WTC11 (cell line): ENCODE data around the gene NCKAP5. TPM values are rescaled to one million over a fixed set of nuclear protein-coding genes. Genes with fewer than 3 reads are reported as not detected.

Experiments
- ATAC-seq: fragments of 200-7000 bp; cut with Tn5 transposase; 2 replicates; pipeline ENCODE4 v1.10.0; 2021; ENCODE audit warnings: mild to moderate bottlenecking, moderate library complexity
- CTCF ChIA-PET: fragments of 300-600 bp; sonication (Branson Sonifier 250); formaldehyde crosslinking; loops from one replicate; lab custom pipeline; 2021; ENCODE audit warnings: antibody characterized with exemption; lab: Charles Lee
- POLR2A ChIA-PET: fragments of 350-600 bp; sonication (Branson Sonifier 250); formaldehyde crosslinking; loops from one replicate; lab custom pipeline; 2021; ENCODE audit warnings: antibody characterized with exemption; lab: Charles Lee
- DNase-seq: peaks from one replicate; pipeline ENCODE4 v3.0.0; 2021; ENCODE audit warnings: low spot score
- H3K27ac Mint-ChIP-seq: 2 replicates; pipeline ENCODE4 v1.8.0; 2021; ENCODE audit warnings: mixed read lengths
- H3K27me3 Mint-ChIP-seq: 2 replicates; pipeline ENCODE4 v1.8.0; 2021; ENCODE audit warnings: low read depth, mild to moderate bottlenecking, moderate library complexity, mixed read lengths
- H3K36me3 Mint-ChIP-seq: 2 replicates; pipeline ENCODE4 v1.8.0; 2021; ENCODE audit warnings: mixed read lengths
- H3K4me1 Mint-ChIP-seq: 2 replicates; pipeline ENCODE4 v1.8.0; 2022; ENCODE audit warnings: mixed read lengths
- H3K4me3 Mint-ChIP-seq: 2 replicates; pipeline ENCODE4 v1.8.0; 2021; ENCODE audit warnings: mild to moderate bottlenecking, moderate library complexity, mixed read lengths
- H3K9me3 Mint-ChIP-seq: 2 replicates; pipeline ENCODE4 v1.8.0; 2021; ENCODE audit warnings: mixed read lengths
- KAT7 ChIP-seq: sonication (generic); formaldehyde crosslinking; IDR thresholded peaks from 2 replicates; pipeline ENCODE4 v1.8.1; 2023; ENCODE audit warnings: missing genetic modification reagents, mild to moderate bottlenecking, borderline replicate concordance
- MLX ChIP-seq: sonication (generic); formaldehyde crosslinking; IDR thresholded peaks from 2 replicates; pipeline ENCODE4 v1.8.1; 2023; ENCODE audit warnings: mild to moderate bottlenecking, missing genetic modification reagents, moderate library complexity
- NFATC4 ChIP-seq: fragments of 250-450 bp; sonication (Bioruptor Pico); IDR thresholded peaks from 2 replicates; pipeline ENCODE4 v1.9.0; 2021; ENCODE audit warnings: mild to moderate bottlenecking
- NFYB ChIP-seq: sonication (generic); formaldehyde crosslinking; conservative IDR thresholded peaks from 2 replicates; pipeline ENCODE4 v1.8.0; 2022; ENCODE audit warnings: low read depth, missing genetic modification reagents
- TP53 ChIP-seq: sonication (generic); formaldehyde crosslinking; IDR thresholded peaks from 2 replicates; pipeline ENCODE4 v1.8.1; 2023; ENCODE audit warnings: mild to moderate bottlenecking, missing genetic modification reagents
- ZNF138 ChIP-seq: sonication (generic); formaldehyde crosslinking; conservative IDR thresholded peaks from 2 replicates; pipeline ENCODE4 v1.8.1; 2022; ENCODE audit warnings: mild to moderate bottlenecking, moderate library complexity, missing genetic modification reagents
- ZNF219 ChIP-seq: sonication (generic); formaldehyde crosslinking; IDR thresholded peaks from 2 replicates; pipeline ENCODE4 v1.8.0; 2023; ENCODE audit warnings: missing genetic modification reagents, mild to moderate bottlenecking, borderline replicate concordance
- ZNF281 ChIP-seq: sonication (generic); formaldehyde crosslinking; IDR thresholded peaks from 2 replicates; pipeline ENCODE4 v1.8.0; 2023; ENCODE audit warnings: mild to moderate bottlenecking, missing genetic modification reagents
- ZNF317 ChIP-seq: sonication (generic); formaldehyde crosslinking; IDR thresholded peaks from 2 replicates; pipeline ENCODE4 v1.8.1; 2023; ENCODE audit warnings: low read depth, mild to moderate bottlenecking, moderate library complexity, missing genetic modification reagents, borderline replicate concordance
- ZNF512 ChIP-seq: sonication (generic); formaldehyde crosslinking; IDR thresholded peaks from 2 replicates; pipeline ENCODE4 v1.8.1; 2022; ENCODE audit warnings: missing genetic modification reagents, borderline replicate concordance
- ZNF532 ChIP-seq: fragments of 250-450 bp; sonication (Bioruptor Pico); IDR thresholded peaks from 2 replicates; pipeline ENCODE4 v1.9.0; 2021; ENCODE audit warnings: mild to moderate bottlenecking, borderline replicate concordance
- ZSCAN18 ChIP-seq: fragments of 250-450 bp; sonication (Bioruptor Pico); IDR thresholded peaks from 2 replicates; pipeline ENCODE4 v2.1.2; 2022; ENCODE audit warnings: mild to moderate bottlenecking, moderate library complexity
- total RNA-seq: library from RNA; stranded (reverse); gene quantifications from 3 replicates; pipeline ENCODE4 v1.2.3, GENCODE V29; 2021
- TF ChIP-seq, protein P1 (sequence below): sonication (generic); formaldehyde crosslinking; IDR thresholded peaks from 2 replicates; pipeline ENCODE4 v1.8.0; 2022; ENCODE audit warnings: mild to moderate bottlenecking, missing genetic modification reagents
- TF ChIP-seq, protein P2 (sequence below): sonication (generic); formaldehyde crosslinking; IDR thresholded peaks from 2 replicates; pipeline ENCODE4 v1.8.0; 2023; ENCODE audit warnings: missing genetic modification reagents
- TF ChIP-seq, protein P3 (sequence below): sonication (generic); formaldehyde crosslinking; IDR thresholded peaks from 2 replicates; pipeline ENCODE4 v1.8.0; 2022; ENCODE audit warnings: missing genetic modification reagents

Gene NCKAP5
- total RNA-seq, 1 experiment from 2014 or later: 0.55 TPM

DNA sequence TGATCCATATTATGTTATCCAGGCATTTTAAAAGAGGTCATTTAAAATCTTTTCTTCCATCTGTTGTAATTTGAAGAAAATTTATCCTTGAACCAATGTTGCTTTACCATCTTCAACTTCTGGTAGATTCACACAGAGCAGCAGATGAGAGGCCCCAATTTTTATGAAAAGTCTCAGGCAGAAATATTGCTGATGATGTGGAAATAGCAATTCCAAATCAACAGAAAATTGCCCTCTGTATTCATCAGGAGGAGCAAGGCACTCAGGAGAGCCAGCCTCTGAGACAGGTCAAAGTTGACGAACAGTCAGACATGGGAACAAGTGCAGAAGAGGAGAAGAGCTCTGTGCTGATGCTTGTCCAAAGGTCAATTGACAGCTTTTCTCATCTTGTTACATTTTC, 444.9 kb downstream of the NCKAP5 start:
- DNase-seq: no peak
- Mint-ChIP-seq H3K4me1 (no peaks in the 10 kb centered on the region), H3K9me3 (no peaks in the 10 kb centered on the region), H3K27me3 (no peaks in the 10 kb centered on the region), H3K27ac (no peak overlapping the region), H3K36me3 (no peaks in the 10 kb centered on the region), H3K4me3 (no peak overlapping the region)
- no peak for ATAC-seq
- TF ChIP-seq ZNF512 (CRISPR knock-in tag) (no peak), ZNF219 (CRISPR knock-in tag) (no peak), ZNF281 (CRISPR knock-in tag) (no peak), MLX (CRISPR knock-in tag) (no peak), NFYB (CRISPR knock-in tag) (no peak), TP53 (CRISPR knock-in tag) (no peak), ZNF317 (no peak), ZNF532 (CRISPR knock-in tag) (no peak), KAT7 (CRISPR knock-in tag) (no peak), ZNF138 (CRISPR knock-in tag) (no peak), ZSCAN18 (CRISPR knock-in tag) (no peak), NFATC4 (no peak)
- TF ChIP-seq, protein P1, sequence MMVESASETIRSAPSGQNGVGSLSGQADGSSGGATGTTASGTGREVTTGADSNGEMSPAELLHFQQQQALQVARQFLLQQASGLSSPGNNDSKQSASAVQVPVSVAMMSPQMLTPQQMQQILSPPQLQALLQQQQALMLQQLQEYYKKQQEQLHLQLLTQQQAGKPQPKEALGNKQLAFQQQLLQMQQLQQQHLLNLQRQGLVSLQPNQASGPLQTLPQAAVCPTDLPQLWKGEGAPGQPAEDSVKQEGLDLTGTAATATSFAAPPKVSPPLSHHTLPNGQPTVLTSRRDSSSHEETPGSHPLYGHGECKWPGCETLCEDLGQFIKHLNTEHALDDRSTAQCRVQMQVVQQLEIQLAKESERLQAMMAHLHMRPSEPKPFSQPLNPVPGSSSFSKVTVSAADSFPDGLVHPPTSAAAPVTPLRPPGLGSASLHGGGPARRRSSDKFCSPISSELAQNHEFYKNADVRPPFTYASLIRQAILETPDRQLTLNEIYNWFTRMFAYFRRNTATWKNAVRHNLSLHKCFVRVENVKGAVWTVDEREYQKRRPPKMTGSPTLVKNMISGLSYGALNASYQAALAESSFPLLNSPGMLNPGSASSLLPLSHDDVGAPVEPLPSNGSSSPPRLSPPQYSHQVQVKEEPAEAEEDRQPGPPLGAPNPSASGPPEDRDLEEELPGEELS (CRISPR knock-in tag): no peak
- TF ChIP-seq, protein P2, sequence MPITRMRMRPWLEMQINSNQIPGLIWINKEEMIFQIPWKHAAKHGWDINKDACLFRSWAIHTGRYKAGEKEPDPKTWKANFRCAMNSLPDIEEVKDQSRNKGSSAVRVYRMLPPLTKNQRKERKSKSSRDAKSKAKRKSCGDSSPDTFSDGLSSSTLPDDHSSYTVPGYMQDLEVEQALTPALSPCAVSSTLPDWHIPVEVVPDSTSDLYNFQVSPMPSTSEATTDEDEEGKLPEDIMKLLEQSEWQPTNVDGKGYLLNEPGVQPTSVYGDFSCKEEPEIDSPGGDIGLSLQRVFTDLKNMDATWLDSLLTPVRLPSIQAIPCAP (CRISPR knock-in tag): no peak
- TF ChIP-seq, protein P3, sequence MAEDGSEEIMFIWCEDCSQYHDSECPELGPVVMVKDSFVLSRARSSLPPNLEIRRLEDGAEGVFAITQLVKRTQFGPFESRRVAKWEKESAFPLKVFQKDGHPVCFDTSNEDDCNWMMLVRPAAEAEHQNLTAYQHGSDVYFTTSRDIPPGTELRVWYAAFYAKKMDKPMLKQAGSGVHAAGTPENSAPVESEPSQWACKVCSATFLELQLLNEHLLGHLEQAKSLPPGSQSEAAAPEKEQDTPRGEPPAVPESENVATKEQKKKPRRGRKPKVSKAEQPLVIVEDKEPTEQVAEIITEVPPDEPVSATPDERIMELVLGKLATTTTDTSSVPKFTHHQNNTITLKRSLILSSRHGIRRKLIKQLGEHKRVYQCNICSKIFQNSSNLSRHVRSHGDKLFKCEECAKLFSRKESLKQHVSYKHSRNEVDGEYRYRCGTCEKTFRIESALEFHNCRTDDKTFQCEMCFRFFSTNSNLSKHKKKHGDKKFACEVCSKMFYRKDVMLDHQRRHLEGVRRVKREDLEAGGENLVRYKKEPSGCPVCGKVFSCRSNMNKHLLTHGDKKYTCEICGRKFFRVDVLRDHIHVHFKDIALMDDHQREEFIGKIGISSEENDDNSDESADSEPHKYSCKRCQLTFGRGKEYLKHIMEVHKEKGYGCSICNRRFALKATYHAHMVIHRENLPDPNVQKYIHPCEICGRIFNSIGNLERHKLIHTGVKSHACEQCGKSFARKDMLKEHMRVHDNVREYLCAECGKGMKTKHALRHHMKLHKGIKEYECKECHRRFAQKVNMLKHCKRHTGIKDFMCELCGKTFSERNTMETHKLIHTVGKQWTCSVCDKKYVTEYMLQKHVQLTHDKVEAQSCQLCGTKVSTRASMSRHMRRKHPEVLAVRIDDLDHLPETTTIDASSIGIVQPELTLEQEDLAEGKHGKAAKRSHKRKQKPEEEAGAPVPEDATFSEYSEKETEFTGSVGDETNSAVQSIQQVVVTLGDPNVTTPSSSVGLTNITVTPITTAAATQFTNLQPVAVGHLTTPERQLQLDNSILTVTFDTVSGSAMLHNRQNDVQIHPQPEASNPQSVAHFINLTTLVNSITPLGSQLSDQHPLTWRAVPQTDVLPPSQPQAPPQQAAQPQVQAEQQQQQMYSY (CRISPR knock-in tag): no peak
- POLR2A ChIA-PET: no interaction called here
- CTCF ChIA-PET: no interaction called here
